Measurements from ENCODE around the gene SEC61A1. TPM values are rescaled to one million over a fixed set of nuclear protein-coding genes. Genes with fewer than 3 reads are reported as not detected.

SEC61A1 gene
- total and polyA plus RNA-seq, 2 donors: 73.6 to 79.7 TPM

GRCh38 chr3:128078875-128079274 is 26.6 kb downstream of the SEC61A1 start:
- H3K27ac ChIP-seq (ENCODE audit: low read depth in 1 of 2, low read length in 1 of 2): no peak overlapping the region
- H3K27me3 ChIP-seq (ENCODE audit: control insufficient read depth in 2 of 2, insufficient read depth in 1 of 2, low read length in 1 of 2): peaks cover 18 to 31% of the 10 kb centered on the region in 2 donors
- H3K36me3 ChIP-seq (ENCODE audit: control insufficient read depth in 2 of 2, insufficient read depth in 2 of 2, low read length in 1 of 2): peaks cover 42 to 63% of the 10 kb centered on the region in 2 donors
- no peak overlapping the region for H3K4me3 ChIP-seq (ENCODE audit: low read length in 2 of 2)
- 98% methylated on average over 8 of the region's 8 CpGs for WGBS
- H3K9me3 ChIP-seq (ENCODE audit: control insufficient read depth in 2 of 2, insufficient read depth in 1 of 2, low read length in 1 of 2): peaks cover 3 to 4% of the 10 kb centered on the region in 2 donors
- peaks cover 10 to 15% of the 10 kb centered on the region in 2 donors for H3K4me1 ChIP-seq (ENCODE audit: control insufficient read depth in 2 of 2, insufficient read depth in 2 of 2, low read length in 2 of 2)
- no peak for DNase-seq (ENCODE audit: low read depth in 6 of 9, low spot score in 9 of 9)

- Histone ChIP-seq H3K4me3 (ENCODE audit: low read length in 2 of 2) (no peak overlapping the region), H3K27ac (ENCODE audit: low read depth in 1 of 2, low read length in 1 of 2) (no peak overlapping the region), H3K27me3 (ENCODE audit: control insufficient read depth in 2 of 2, insufficient read depth in 1 of 2, low read length in 1 of 2) (peaks cover 18 to 31% of the 10 kb centered on the region in 2 donors), H3K36me3 (ENCODE audit: control insufficient read depth in 2 of 2, insufficient read depth in 2 of 2, low read length in 1 of 2) (peaks cover 42 to 65% of the 10 kb centered on the region in 2 donors), H3K9me3 (ENCODE audit: control insufficient read depth in 2 of 2, insufficient read depth in 1 of 2, low read length in 1 of 2) (peaks cover 3 to 4% of the 10 kb centered on the region in 2 donors), H3K4me1 (ENCODE audit: control insufficient read depth in 2 of 2, insufficient read depth in 2 of 2, low read length in 2 of 2) (peaks cover 10 to 18% of the 10 kb centered on the region in 2 donors)
- WGBS: 98% methylated on average over 9 of the region's 9 CpGs
- DNase-seq (ENCODE audit: low read depth in 6 of 9, low spot score in 9 of 9): no peak
Measured at GRCh38 chr3:128079823-128080222, 27.6 kb downstream of the SEC61A1 start.

- DNase-seq (ENCODE audit: low read depth in 6 of 9, low spot score in 9 of 9): no peak
- WGBS: 96% methylated on average over 6 of the region's 6 CpGs
- Histone ChIP-seq H3K27ac (ENCODE audit: low read depth in 1 of 2, low read length in 1 of 2) (no peak overlapping the region), H3K4me1 (ENCODE audit: control insufficient read depth in 2 of 2, insufficient read depth in 2 of 2, low read length in 2 of 2) (peaks cover 8 to 14% of the 10 kb centered on the region in 2 donors), H3K27me3 (ENCODE audit: control insufficient read depth in 2 of 2, insufficient read depth in 1 of 2, low read length in 1 of 2) (peaks cover 18 to 29% of the 10 kb centered on the region in 2 donors), H3K36me3 (ENCODE audit: control insufficient read depth in 2 of 2, insufficient read depth in 2 of 2, low read length in 1 of 2) (peaks cover 47 to 71% of the 10 kb centered on the region in 2 donors), H3K9me3 (ENCODE audit: control insufficient read depth in 2 of 2, insufficient read depth in 1 of 2, low read length in 1 of 2) (peaks cover 3 to 4% of the 10 kb centered on the region in 2 donors), H3K4me3 (ENCODE audit: low read length in 2 of 2) (no peak overlapping the region)
Measured at GRCh38 chr3:128080323-128081080, 28.3 kb downstream of the SEC61A1 start.

- Histone ChIP-seq H3K4me1 (ENCODE audit: control insufficient read depth in 2 of 2, insufficient read depth in 2 of 2, low read length in 2 of 2) (peaks cover 2 to 7% of the 10 kb centered on the region in 2 donors), H3K27ac (ENCODE audit: low read depth in 1 of 2, low read length in 1 of 2) (no peak overlapping the region), H3K4me3 (ENCODE audit: low read length in 2 of 2) (no peak overlapping the region), H3K9me3 (ENCODE audit: control insufficient read depth in 2 of 2, insufficient read depth in 1 of 2, low read length in 1 of 2) (peaks cover 0 to 3% of the 10 kb centered on the region in 2 donors), H3K27me3 (ENCODE audit: control insufficient read depth in 2 of 2, insufficient read depth in 1 of 2, low read length in 1 of 2) (peaks cover 12 to 22% of the 10 kb centered on the region in 2 donors), H3K36me3 (ENCODE audit: control insufficient read depth in 2 of 2, insufficient read depth in 2 of 2, low read length in 1 of 2) (peaks cover 50 to 77% of the 10 kb centered on the region in 2 donors)
- no peak for DNase-seq (ENCODE audit: low read depth in 6 of 9, low spot score in 9 of 9)
- WGBS: 95% methylated on average over 6 of the region's 6 CpGs
Measured at GRCh38 chr3:128081226-128081625, 29.0 kb downstream of the SEC61A1 start.

GRCh38 chr3:128081846-128082245 is 29.6 kb downstream of the SEC61A1 start:
- peaks cover 0 to 1% of the 10 kb centered on the region in 2 donors for H3K9me3 ChIP-seq (ENCODE audit: control insufficient read depth in 2 of 2, insufficient read depth in 1 of 2, low read length in 1 of 2)
- no peak for DNase-seq (ENCODE audit: low read depth in 6 of 9, low spot score in 9 of 9)
- H3K27ac ChIP-seq (ENCODE audit: low read depth in 1 of 2, low read length in 1 of 2): no peak overlapping the region
- peaks cover 0 to 3% of the 10 kb centered on the region in 2 donors for H3K4me1 ChIP-seq (ENCODE audit: control insufficient read depth in 2 of 2, insufficient read depth in 2 of 2, low read length in 2 of 2)
- 98% methylated on average over 4 of the region's 4 CpGs for WGBS
- H3K36me3 ChIP-seq (ENCODE audit: control insufficient read depth in 2 of 2, insufficient read depth in 2 of 2, low read length in 1 of 2): peaks cover 54 to 83% of the 10 kb centered on the region in 2 donors
- H3K4me3 ChIP-seq (ENCODE audit: low read length in 2 of 2): no peak overlapping the region
- H3K27me3 ChIP-seq (ENCODE audit: control insufficient read depth in 2 of 2, insufficient read depth in 1 of 2, low read length in 1 of 2): peaks cover 7 to 16% of the 10 kb centered on the region in 2 donors

GRCh38 chr3:128082546-128082945 is 30.3 kb downstream of the SEC61A1 start:
- no peak for DNase-seq (ENCODE audit: low read depth in 6 of 9, low spot score in 9 of 9)
- Histone ChIP-seq H3K27me3 (ENCODE audit: control insufficient read depth in 2 of 2, insufficient read depth in 1 of 2, low read length in 1 of 2) (peaks cover 5 to 9% of the 10 kb centered on the region in 2 donors), H3K36me3 (ENCODE audit: control insufficient read depth in 2 of 2, insufficient read depth in 2 of 2, low read length in 1 of 2) (peaks cover 58 to 88% of the 10 kb centered on the region in 2 donors), H3K9me3 (ENCODE audit: control insufficient read depth in 2 of 2, insufficient read depth in 1 of 2, low read length in 1 of 2) (no peaks in the 10 kb centered on the region), H3K4me1 (ENCODE audit: control insufficient read depth in 2 of 2, insufficient read depth in 2 of 2, low read length in 2 of 2) (peaks cover 0 to 3% of the 10 kb centered on the region in 2 donors), H3K4me3 (ENCODE audit: low read length in 2 of 2) (no peak overlapping the region), H3K27ac (ENCODE audit: low read depth in 1 of 2, low read length in 1 of 2) (no peak overlapping the region)
- WGBS: 94% methylated on average over 10 of the region's 10 CpGs

- no peak for DNase-seq (ENCODE audit: low read depth in 6 of 9, low spot score in 9 of 9)
- H3K4me1 ChIP-seq (ENCODE audit: control insufficient read depth in 2 of 2, insufficient read depth in 2 of 2, low read length in 2 of 2): peaks cover 0 to 3% of the 10 kb centered on the region in 2 donors
- 93% methylated on average over 10 of the region's 10 CpGs for WGBS
- no peak overlapping the region for H3K4me3 ChIP-seq (ENCODE audit: low read length in 2 of 2)
- H3K27me3 ChIP-seq (ENCODE audit: control insufficient read depth in 2 of 2, insufficient read depth in 1 of 2, low read length in 1 of 2): peaks cover 0 to under 1% of the 10 kb centered on the region in 2 donors
- H3K27ac ChIP-seq (ENCODE audit: low read depth in 1 of 2, low read length in 1 of 2): no peak overlapping the region
- peaks cover 55 to 86% of the 10 kb centered on the region in 2 donors for H3K36me3 ChIP-seq (ENCODE audit: control insufficient read depth in 2 of 2, insufficient read depth in 2 of 2, low read length in 1 of 2)
- H3K9me3 ChIP-seq (ENCODE audit: control insufficient read depth in 2 of 2, insufficient read depth in 1 of 2, low read length in 1 of 2): no peaks in the 10 kb centered on the region
Measured at GRCh38 chr3:128083396-128083795, 31.2 kb downstream of the SEC61A1 start.

- Histone ChIP-seq H3K4me1 (ENCODE audit: control insufficient read depth in 2 of 2, insufficient read depth in 2 of 2, low read length in 2 of 2) (peaks cover 0 to 3% of the 10 kb centered on the region in 2 donors), H3K9me3 (ENCODE audit: control insufficient read depth in 2 of 2, insufficient read depth in 1 of 2, low read length in 1 of 2) (no peaks in the 10 kb centered on the region), H3K36me3 (ENCODE audit: control insufficient read depth in 2 of 2, insufficient read depth in 2 of 2, low read length in 1 of 2) (peaks cover 50 to 83% of the 10 kb centered on the region in 2 donors), H3K27me3 (ENCODE audit: control insufficient read depth in 2 of 2, insufficient read depth in 1 of 2, low read length in 1 of 2) (no peaks in the 10 kb centered on the region), H3K27ac (ENCODE audit: low read depth in 1 of 2, low read length in 1 of 2) (no peak overlapping the region), H3K4me3 (ENCODE audit: low read length in 2 of 2) (no peak overlapping the region)
- no peak for DNase-seq (ENCODE audit: low read depth in 6 of 9, low spot score in 9 of 9)
- WGBS: 89% methylated on average over 9 of the region's 9 CpGs
Measured at GRCh38 chr3:128083980-128084674, 31.9 kb downstream of the SEC61A1 start.

GRCh38 chr3:128084675-128085021 is 32.4 kb downstream of the SEC61A1 start:
- Histone ChIP-seq H3K4me3 (ENCODE audit: low read length in 2 of 2) (no peak overlapping the region), H3K36me3 (ENCODE audit: control insufficient read depth in 2 of 2, insufficient read depth in 2 of 2, low read length in 1 of 2) (peaks cover 44 to 79% of the 10 kb centered on the region in 2 donors), H3K9me3 (ENCODE audit: control insufficient read depth in 2 of 2, insufficient read depth in 1 of 2, low read length in 1 of 2) (no peaks in the 10 kb centered on the region), H3K27me3 (ENCODE audit: control insufficient read depth in 2 of 2, insufficient read depth in 1 of 2, low read length in 1 of 2) (no peaks in the 10 kb centered on the region), H3K27ac (ENCODE audit: low read depth in 1 of 2, low read length in 1 of 2) (no peak overlapping the region), H3K4me1 (ENCODE audit: control insufficient read depth in 2 of 2, insufficient read depth in 2 of 2, low read length in 2 of 2) (peaks cover 0 to 3% of the 10 kb centered on the region in 2 donors)
- no peak for DNase-seq (ENCODE audit: low read depth in 6 of 9, low spot score in 9 of 9)
- 88% methylated on average over 6 of the region's 6 CpGs for WGBS

Measured in thymus (tissue), 11 donors.